Mesothelial cell of epicardium (in vitro differentiated cells): ENCODE data around the gene RAI1. TPM values are rescaled to one million over a fixed set of nuclear protein-coding genes. Genes with fewer than 3 reads are reported as not detected.
"Not testable (repeated sequence)": the region's sequence is repeated elsewhere in the genome, so short reads cannot be mapped to it uniquely, and the experiment has no call there.

ENCODE experiments used
- DNase-seq, 2 experiments: peaks; one replicate each; pipeline ENCODE4 v3.0.0; 2021; ENCODE audit warnings: low spot score in 2 of 2; ENCODE audit not compliant: unreplicated experiment in 2 of 2
- H3K27ac Mint-ChIP-seq: 2 replicates; pipeline ENCODE4 v1.8.0; 2021; ENCODE audit warnings: mixed read lengths
- H3K27me3 Mint-ChIP-seq: 2 replicates; pipeline ENCODE4 v1.8.0; 2021; ENCODE audit warnings: low read depth, mixed read lengths
- H3K36me3 Mint-ChIP-seq: 2 replicates; pipeline ENCODE4 v1.8.0; 2021; ENCODE audit warnings: mixed read lengths
- H3K4me1 Mint-ChIP-seq: 2 replicates; pipeline ENCODE4 v1.8.0; 2021; ENCODE audit warnings: mixed read lengths
- H3K4me3 Mint-ChIP-seq: 2 replicates; pipeline ENCODE4 v1.8.0; 2021; ENCODE audit warnings: mild to moderate bottlenecking, moderate library complexity, mixed read lengths
- H3K9me3 Mint-ChIP-seq: 2 replicates; pipeline ENCODE4 v1.8.0; 2021; ENCODE audit warnings: mixed read lengths
- CTCF ChIP-seq: fragments of 200-600 bp; sonication (generic); IDR thresholded peaks from one replicate; pipeline ENCODE4 v1.5.0; 2021; ENCODE audit warnings: antibody characterized with exemption; ENCODE audit not compliant: unreplicated experiment
- total RNA-seq: library from RNA; stranded (reverse); gene quantifications from 3 replicates; pipeline ENCODE4 v1.2.1, GENCODE V29; 2021

RAI1 gene
- total RNA-seq, 1 donor from 2014 or later: 137 TPM

DNA sequence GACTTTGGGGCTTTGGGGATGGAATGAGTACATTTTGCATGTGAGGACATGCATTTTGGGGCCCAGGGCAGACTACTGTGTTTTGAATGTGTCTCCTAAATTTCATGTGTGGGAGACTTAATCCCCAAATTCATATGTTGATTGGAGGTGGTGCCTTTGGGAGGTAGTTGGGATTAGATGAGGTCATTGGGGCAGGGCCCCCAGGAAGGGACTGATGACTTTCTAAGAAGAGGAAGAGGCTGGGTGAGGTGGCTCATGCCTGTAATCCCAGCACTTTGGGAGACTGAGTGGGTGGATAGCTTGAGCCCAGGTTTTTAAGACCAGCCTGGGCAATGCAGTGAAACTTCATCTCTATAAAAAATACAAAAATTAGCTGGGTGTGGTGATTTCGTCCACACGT, 42.8 kb upstream of the RAI1 start:
- no peak for TF ChIP-seq CTCF
- Mint-ChIP-seq H3K4me3 (no peak overlapping the region), H3K27me3 (no peaks in the 10 kb centered on the region), H3K27ac (no peak overlapping the region), H3K9me3 (no peaks in the 10 kb centered on the region), H3K36me3 (no peaks in the 10 kb centered on the region), H3K4me1 (peaks cover 4% of the 10 kb centered on the region)
- no peak for DNase-seq

DNA sequence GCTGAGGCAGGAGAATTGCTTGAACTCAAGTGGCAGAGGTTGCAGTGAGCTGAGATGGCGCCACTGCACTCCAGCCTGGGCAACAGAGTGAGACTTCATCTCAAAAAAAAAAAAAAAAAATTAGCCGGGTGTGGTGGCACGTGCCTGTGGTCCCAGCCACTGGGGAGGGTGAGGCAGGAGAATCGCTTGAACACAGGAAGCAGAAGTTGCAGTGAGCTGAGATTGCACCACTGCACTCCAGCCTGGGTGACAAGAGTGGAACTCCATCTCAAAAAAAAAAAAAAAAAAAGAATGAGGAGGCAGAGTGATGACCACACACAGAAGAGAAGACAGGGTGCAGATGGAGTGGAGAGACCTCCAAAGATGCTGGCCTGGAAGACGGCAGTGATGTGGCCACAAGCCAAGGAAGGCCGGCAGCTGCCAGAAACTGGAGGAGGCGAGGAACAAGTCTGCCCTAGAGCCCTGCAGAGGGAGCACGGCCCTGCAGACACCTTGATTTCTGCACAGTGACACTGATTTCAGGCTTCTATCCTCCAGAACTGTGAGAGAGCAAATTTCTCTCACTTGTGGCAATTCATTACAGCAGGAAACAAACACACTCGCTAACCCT, 41.5 kb upstream of the RAI1 start:
- H3K27ac Mint-ChIP-seq, H3K4me1 Mint-ChIP-seq, H3K27me3 Mint-ChIP-seq, H3K9me3 Mint-ChIP-seq, H3K36me3 Mint-ChIP-seq, DNase-seq, H3K4me3 Mint-ChIP-seq: not testable (repeated sequence)

DNA sequence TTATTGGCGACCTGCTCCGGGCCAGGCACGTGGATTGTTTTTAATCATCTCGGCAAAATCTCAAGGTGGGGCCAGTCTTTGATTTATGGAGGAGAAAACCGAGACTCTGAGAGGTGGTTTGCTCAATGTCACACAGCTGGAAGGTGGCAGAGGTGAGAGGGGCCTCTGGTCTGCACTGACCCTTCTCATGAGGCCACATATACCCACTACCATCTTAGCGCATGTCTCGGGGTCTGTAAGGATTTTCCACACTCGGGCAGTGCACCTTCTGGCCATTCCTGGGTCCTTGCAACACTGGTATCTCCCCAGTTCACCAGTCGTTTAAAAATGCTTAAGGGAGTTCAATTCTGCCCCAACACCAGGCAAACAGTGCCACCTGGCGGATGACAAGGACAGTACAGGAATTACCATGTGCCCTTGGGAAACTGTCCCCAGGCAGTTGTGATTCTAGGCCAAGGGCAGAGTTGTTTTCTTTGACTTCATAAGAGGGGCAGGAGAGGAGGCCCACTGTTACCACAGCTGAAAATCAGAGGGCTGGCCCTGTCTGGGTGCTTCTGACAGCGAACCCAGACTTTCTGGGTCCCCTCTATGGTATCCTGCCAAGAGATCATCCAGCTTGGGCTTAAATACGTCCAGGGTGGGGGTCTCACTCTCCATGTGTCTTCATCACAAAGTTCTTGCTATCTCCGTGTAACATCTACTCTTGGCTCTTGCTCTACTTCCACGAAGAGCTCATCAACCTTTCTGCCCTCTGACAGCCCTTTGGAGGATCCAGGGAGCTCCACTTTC, 39.4 kb upstream of the RAI1 start:
- peaks cover 7% of the 10 kb centered on the region for H3K9me3 Mint-ChIP-seq
- no peak overlapping the region for H3K27ac Mint-ChIP-seq
- TF ChIP-seq CTCF: peak; percentile 93
- peaks cover 2% of the 10 kb centered on the region for H3K27me3 Mint-ChIP-seq
- no peak overlapping the region for H3K4me3 Mint-ChIP-seq
- no peaks in the 10 kb centered on the region for H3K36me3 Mint-ChIP-seq
- peaks cover 4% of the 10 kb centered on the region for H3K4me1 Mint-ChIP-seq
- DNase-seq: peak; percentile 69 to 88

GRCh38 chr17:17645148-17645547, 36.1 kb upstream of the RAI1 start:
- peaks cover 13% of the 10 kb centered on the region for H3K9me3 Mint-ChIP-seq
- not testable (repeated sequence) for H3K27me3 Mint-ChIP-seq, H3K27ac Mint-ChIP-seq, DNase-seq, H3K4me3 Mint-ChIP-seq, H3K4me1 Mint-ChIP-seq, H3K36me3 Mint-ChIP-seq

DNA sequence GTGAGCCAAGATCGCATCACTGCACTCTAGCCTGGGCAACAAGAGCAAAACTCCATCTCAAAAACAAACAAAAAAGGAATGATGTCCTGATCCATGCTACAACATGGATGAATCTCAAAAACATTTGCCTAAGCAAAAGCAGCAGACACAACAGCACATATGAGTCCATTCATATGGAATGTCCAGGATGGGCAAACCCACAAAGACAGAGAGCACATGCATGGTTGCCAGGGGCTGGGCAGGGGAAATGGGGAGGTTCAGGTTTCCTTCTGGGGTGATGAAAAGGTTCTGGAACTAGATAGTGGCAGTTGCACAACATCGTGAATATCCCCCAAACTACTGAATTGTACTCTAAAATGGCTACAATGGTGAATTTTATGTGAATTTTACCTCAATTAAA, 35.3 kb upstream of the RAI1 start:
- Mint-ChIP-seq H3K4me1 (peaks cover 4% of the 10 kb centered on the region), H3K9me3 (peaks cover 19% of the 10 kb centered on the region), H3K4me3 (no peak overlapping the region), H3K36me3 (no peaks in the 10 kb centered on the region), H3K27ac (no peak overlapping the region), H3K27me3 (peaks cover 2% of the 10 kb centered on the region)
- DNase-seq: no peak
- TF ChIP-seq CTCF: no peak

- Mint-ChIP-seq H3K4me1 (no peaks in the 10 kb centered on the region), H3K27me3 (peaks cover 2% of the 10 kb centered on the region), H3K9me3 (peaks cover 24% of the 10 kb centered on the region), H3K36me3 (no peaks in the 10 kb centered on the region), H3K4me3 (no peak overlapping the region), H3K27ac (no peak overlapping the region)
- no peak for DNase-seq
- no peak for TF ChIP-seq CTCF
These were observed 33.6 kb upstream of the RAI1 start for GRCh38 chr17:17647524-17648178.
